Gastrocnemius medialis (tissue), 4 donors: Measurements from ENCODE around the gene CLPX.

Experiments used
- POLR2A ChIP-seq, 2 donors: fragments of 450-650 bp; IDR thresholded peaks; one replicate each; pipeline ENCODE4 v1.6.1; 2017; ENCODE audit warnings: antibody characterized with exemption in 2 of 2, mild to moderate bottlenecking in 2 of 2, moderate library complexity in 2 of 2
- TF ChIP-seq, protein P1 (sequence below), 5 experiments: fragments of 450-650 bp in 3 of 5; fragments of 200-600 bp in 2 of 5; sonication (generic) in 2 of 5; IDR thresholded peaks in 4 of 5; conservative IDR thresholded peaks in 1 of 5; 1 replicate in 4 of 5; 2 replicates in 1 of 5; pipeline ENCODE4 v1.5.1; 2016 to 2019; ENCODE audit warnings: antibody characterized with exemption in 5 of 5, mild to moderate bottlenecking in 3 of 5, moderate library complexity in 3 of 5

DNA sequence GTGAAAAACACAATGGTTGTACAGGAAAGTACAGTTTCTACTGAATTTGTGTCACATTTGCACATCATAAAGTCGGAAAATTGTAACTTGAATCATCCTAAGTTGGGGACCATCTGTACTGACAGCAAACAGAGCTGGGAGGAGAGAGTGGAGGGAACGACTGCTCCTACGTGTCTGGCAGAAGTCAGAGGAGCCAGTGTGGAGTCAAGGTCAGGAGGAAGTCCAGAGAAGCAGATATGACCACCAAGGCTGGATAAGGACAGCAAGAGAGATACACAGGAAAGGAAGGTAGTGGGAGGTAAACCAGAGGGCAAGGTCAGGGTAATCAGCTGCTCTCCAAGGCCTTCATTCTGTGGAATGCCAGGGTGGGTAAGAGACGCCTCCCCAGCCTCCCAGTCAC lies 28.9 kb upstream of the CLPX start:
- TF ChIP-seq, protein P1, sequence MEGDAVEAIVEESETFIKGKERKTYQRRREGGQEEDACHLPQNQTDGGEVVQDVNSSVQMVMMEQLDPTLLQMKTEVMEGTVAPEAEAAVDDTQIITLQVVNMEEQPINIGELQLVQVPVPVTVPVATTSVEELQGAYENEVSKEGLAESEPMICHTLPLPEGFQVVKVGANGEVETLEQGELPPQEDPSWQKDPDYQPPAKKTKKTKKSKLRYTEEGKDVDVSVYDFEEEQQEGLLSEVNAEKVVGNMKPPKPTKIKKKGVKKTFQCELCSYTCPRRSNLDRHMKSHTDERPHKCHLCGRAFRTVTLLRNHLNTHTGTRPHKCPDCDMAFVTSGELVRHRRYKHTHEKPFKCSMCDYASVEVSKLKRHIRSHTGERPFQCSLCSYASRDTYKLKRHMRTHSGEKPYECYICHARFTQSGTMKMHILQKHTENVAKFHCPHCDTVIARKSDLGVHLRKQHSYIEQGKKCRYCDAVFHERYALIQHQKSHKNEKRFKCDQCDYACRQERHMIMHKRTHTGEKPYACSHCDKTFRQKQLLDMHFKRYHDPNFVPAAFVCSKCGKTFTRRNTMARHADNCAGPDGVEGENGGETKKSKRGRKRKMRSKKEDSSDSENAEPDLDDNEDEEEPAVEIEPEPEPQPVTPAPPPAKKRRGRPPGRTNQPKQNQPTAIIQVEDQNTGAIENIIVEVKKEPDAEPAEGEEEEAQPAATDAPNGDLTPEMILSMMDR (IDR thresholded peaks at IDR 0.05 in 4 of 5, conservative IDR thresholded peaks at IDR 0.05 in 1 of 5), result no peak
- TF ChIP-seq POLR2A (IDR thresholded peaks at IDR 0.05), result no peak
